ENCODE results near the gene RADIL. TPM values are rescaled to one million over a fixed set of nuclear protein-coding genes. Genes with fewer than 3 reads are reported as not detected.

Gene RADIL
- total and polyA plus RNA-seq, 2 donors (not counting 1 experiment from before 2014, with no cell fraction given) = not detected

DNA sequence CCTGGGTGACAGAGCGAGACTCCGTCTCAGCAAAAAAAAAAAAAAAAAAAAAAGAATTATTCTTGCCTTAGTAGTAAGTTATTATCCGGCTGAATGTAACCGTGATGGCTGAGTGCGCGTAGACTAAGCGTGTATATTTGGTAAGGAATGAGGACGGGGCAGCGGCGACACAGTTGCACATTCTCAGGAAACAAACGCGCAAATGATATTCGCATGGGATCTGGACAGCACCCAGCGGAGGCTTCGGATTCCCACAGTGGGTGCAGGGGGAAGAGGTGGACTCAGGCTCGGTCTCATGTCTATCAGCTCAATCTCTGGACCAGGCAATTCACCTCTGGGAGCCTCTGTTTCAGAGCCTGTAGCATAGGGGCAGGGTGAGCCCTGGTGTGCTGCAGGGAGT is 50.8 kb downstream of the RADIL start:
- Histone ChIP-seq H3K4me2 (replicated peaks; ENCODE audit: low read depth, low read length, poor library complexity, severe bottlenecking) (no peak overlapping the region), H3K9ac (ENCODE audit: low read length) (no peak overlapping the region), H4K20me1 (ENCODE audit: control insufficient read depth, insufficient read depth, low read length, poor library complexity, severe bottlenecking) (no peaks in the 10 kb centered on the region), H3K79me2 (ENCODE audit: control insufficient read depth, insufficient read depth, low read length) (no peaks in the 10 kb centered on the region), H3K27ac (ENCODE audit: low read length in 2 of 2) (no peak overlapping the region), H3K4me3 (ENCODE audit: control extremely low read depth in 1 of 5, extremely low read depth in 1 of 5, insufficient read depth in 1 of 5, low read depth in 2 of 5, low read length in 4 of 5) (no peak overlapping the region), H3K4me1 (ENCODE audit: control insufficient read depth in 2 of 2, insufficient read depth in 2 of 2, low read length in 2 of 2) (no peaks in the 10 kb centered on the region), H3K9me3 (ENCODE audit: control extremely low read depth in 1 of 3, control insufficient read depth in 2 of 3, insufficient read depth in 1 of 3, low read length in 2 of 3) (peaks cover 0 to 14% (median 0%) of the 10 kb centered on the region in 3 donors), H2AFZ (ENCODE audit: insufficient read depth, low read depth, low read length, poor library complexity, severe bottlenecking) (no peak overlapping the region), H3K36me3 (replicated peaks in 1 of 2; ENCODE audit: control extremely low read depth in 1 of 2, control insufficient read depth in 1 of 2, extremely low read depth in 1 of 2, insufficient read depth in 2 of 2, low read length in 1 of 2) (no peaks in the 10 kb centered on the region), H3K27me3 (replicated peaks in 1 of 4; ENCODE audit: control extremely low read depth in 1 of 4, control insufficient read depth in 3 of 4, insufficient read depth in 4 of 4, low read length in 3 of 4) (no peaks in the 10 kb centered on the region)
- TF ChIP-seq, protein P1, sequence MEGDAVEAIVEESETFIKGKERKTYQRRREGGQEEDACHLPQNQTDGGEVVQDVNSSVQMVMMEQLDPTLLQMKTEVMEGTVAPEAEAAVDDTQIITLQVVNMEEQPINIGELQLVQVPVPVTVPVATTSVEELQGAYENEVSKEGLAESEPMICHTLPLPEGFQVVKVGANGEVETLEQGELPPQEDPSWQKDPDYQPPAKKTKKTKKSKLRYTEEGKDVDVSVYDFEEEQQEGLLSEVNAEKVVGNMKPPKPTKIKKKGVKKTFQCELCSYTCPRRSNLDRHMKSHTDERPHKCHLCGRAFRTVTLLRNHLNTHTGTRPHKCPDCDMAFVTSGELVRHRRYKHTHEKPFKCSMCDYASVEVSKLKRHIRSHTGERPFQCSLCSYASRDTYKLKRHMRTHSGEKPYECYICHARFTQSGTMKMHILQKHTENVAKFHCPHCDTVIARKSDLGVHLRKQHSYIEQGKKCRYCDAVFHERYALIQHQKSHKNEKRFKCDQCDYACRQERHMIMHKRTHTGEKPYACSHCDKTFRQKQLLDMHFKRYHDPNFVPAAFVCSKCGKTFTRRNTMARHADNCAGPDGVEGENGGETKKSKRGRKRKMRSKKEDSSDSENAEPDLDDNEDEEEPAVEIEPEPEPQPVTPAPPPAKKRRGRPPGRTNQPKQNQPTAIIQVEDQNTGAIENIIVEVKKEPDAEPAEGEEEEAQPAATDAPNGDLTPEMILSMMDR (IDR thresholded peaks at IDR 0.05) = no peak
- no peak for TF ChIP-seq EZH2 (IDR thresholded peaks at IDR 0.05; ENCODE audit: borderline replicate concordance, insufficient read depth, low read depth, low read length, poor library complexity, severe bottlenecking)
- Mint-ChIP-seq H3K27ac (no peak overlapping the region), H3K27me3 (no peaks in the 10 kb centered on the region), H3K9me3 (ENCODE audit: insufficient read depth) (no peaks in the 10 kb centered on the region), H3K4me1 (no peaks in the 10 kb centered on the region), H3K4me3 (no peak overlapping the region)
- ChIA-PET CTCF (interaction anchor here (0.8 kb wide), 1 partner anchor 253 kb away, joined by 3 read pairs; no protein-coding TSS in a partner anchor), POLR2A (no interaction called here)
- DNase-seq (no peak), ATAC-seq (ENCODE audit: low read depth) (no peak)
- intact Hi-C loops (cut with micrococcal nuclease) = loop anchor here (5.0 kb wide), 1 partner anchor 620 kb away; no protein-coding TSS in a partner anchor
- 97% methylated on average over 16 of the region's 16 CpGs for WGBS (ENCODE audit: insufficient coverage)

GRCh38 chr7:4831723-4832495 is 51.6 kb downstream of the RADIL start:
- TF ChIP-seq, protein P1 (IDR thresholded peaks at IDR 0.05) = no peak
- TF ChIP-seq EZH2 (IDR thresholded peaks at IDR 0.05; ENCODE audit: borderline replicate concordance, insufficient read depth, low read depth, low read length, poor library complexity, severe bottlenecking) = no peak
- Mint-ChIP-seq H3K9me3 (ENCODE audit: insufficient read depth) (no peaks in the 10 kb centered on the region), H3K27me3 (no peaks in the 10 kb centered on the region), H3K4me3 (no peak overlapping the region), H3K27ac (no peak overlapping the region), H3K4me1 (no peaks in the 10 kb centered on the region)
- Histone ChIP-seq H3K9me3 (ENCODE audit: control extremely low read depth in 1 of 3, control insufficient read depth in 2 of 3, insufficient read depth in 1 of 3, low read length in 2 of 3) (peaks cover 0 to 14% (median 0%) of the 10 kb centered on the region in 3 donors), H3K4me1 (ENCODE audit: control insufficient read depth in 2 of 2, insufficient read depth in 2 of 2, low read length in 2 of 2) (no peaks in the 10 kb centered on the region), H3K27me3 (replicated peaks in 1 of 4; ENCODE audit: control extremely low read depth in 1 of 4, control insufficient read depth in 3 of 4, insufficient read depth in 4 of 4, low read length in 3 of 4) (no peaks in the 10 kb centered on the region), H3K79me2 (ENCODE audit: control insufficient read depth, insufficient read depth, low read length) (no peaks in the 10 kb centered on the region), H3K4me3 (ENCODE audit: control extremely low read depth in 1 of 5, extremely low read depth in 1 of 5, insufficient read depth in 1 of 5, low read depth in 2 of 5, low read length in 4 of 5) (no peak overlapping the region), H3K9ac (ENCODE audit: low read length) (no peak overlapping the region), H3K27ac (ENCODE audit: low read length in 2 of 2) (no peak overlapping the region), H3K36me3 (replicated peaks in 1 of 2; ENCODE audit: control extremely low read depth in 1 of 2, control insufficient read depth in 1 of 2, extremely low read depth in 1 of 2, insufficient read depth in 2 of 2, low read length in 1 of 2) (no peaks in the 10 kb centered on the region), H2AFZ (ENCODE audit: insufficient read depth, low read depth, low read length, poor library complexity, severe bottlenecking) (no peak overlapping the region), H4K20me1 (ENCODE audit: control insufficient read depth, insufficient read depth, low read length, poor library complexity, severe bottlenecking) (no peaks in the 10 kb centered on the region), H3K4me2 (replicated peaks; ENCODE audit: low read depth, low read length, poor library complexity, severe bottlenecking) (no peak overlapping the region)
- intact Hi-C loops (cut with micrococcal nuclease) = loop anchor here (5.0 kb wide), 1 partner anchor 620 kb away; no protein-coding TSS in a partner anchor
- CTCF ChIA-PET = interaction anchor here (0.8 to 2.7 kb wide), 3 partner anchors 252 to 254 kb away, joined by 3 to 24 read pairs (median 3); no protein-coding TSS in a partner anchor
- POLR2A ChIA-PET = no interaction called here
- ATAC-seq (ENCODE audit: low read depth) = no peak
- 92% methylated on average over 14 of the region's 17 CpGs for WGBS (ENCODE audit: insufficient coverage)
- DNase-seq = no peak
